HCT116 (cell line): Measurements from ENCODE around the gene ANO2. TPM values are rescaled to one million over a fixed set of nuclear protein-coding genes. Genes with fewer than 3 reads are reported as not detected.

Experiments used
- ATAC-seq: fragments of 200-7000 bp; cut with Tn5 transposase; 2 replicates; pipeline ENCODE4 v1.9.1; 2020; ENCODE audit warnings: mild to moderate bottlenecking, moderate library complexity
- BruUV-seq: library from RNA; stranded (reverse); fragments of 400-500 nt; replicated peaks from 2 replicates; lab custom pipeline; 2021; lab: Mats Ljungman, UMichigan
- CTCF ChIA-PET: fragments of 300-600 bp; sonication (Branson Sonifier 250); formaldehyde crosslinking; loops from one replicate; lab custom pipeline; 2021; ENCODE audit warnings: antibody characterized with exemption; lab: Charles Lee
- POLR2A ChIA-PET: fragments of 300-600, 350-600 bp; sonication (Branson Sonifier 250); formaldehyde crosslinking; loops from one replicate; lab custom pipeline; 2021; ENCODE audit warnings: antibody characterized with exemption; lab: Charles Lee
- RAD21 ChIA-PET, 2 experiments: fragments of 300-600 bp; sonication (Branson Sonifier 250); formaldehyde crosslinking; loops; one replicate each; lab custom pipeline; 2023; ENCODE audit warnings: low total read pairs in 2 of 2; ENCODE audit not compliant: uncharacterized antibody in 2 of 2, unreplicated experiment in 2 of 2, low non-redundant PET in 1 of 2; lab: Charles Lee
- DNase-seq: peaks from one replicate; pipeline ENCODE4 v3.0.0-alpha.2; 2010; ENCODE audit warnings: low read depth, low spot score
- H2AFZ ChIP-seq: fragments of 200-600 bp; shearing (Covaris generic), sonication (generic); 2 replicates; pipeline ENCODE4 v1.6.1; 2017; ENCODE audit warnings: low read depth, mixed run types, mixed read lengths, antibody characterized with exemption, low read length; ENCODE audit not compliant: poor library complexity, severe bottlenecking
- H3K27ac ChIP-seq: 2 replicates; pipeline ENCODE4 v1.5.1; 2012; ENCODE audit warnings: low read depth, low read length
- H3K27me3 ChIP-seq: fragments of 200-600 bp; sonication (generic); 2 replicates; pipeline ENCODE4 v1.6.1; 2016; ENCODE audit warnings: mixed run types, low read length, mixed read lengths; ENCODE audit not compliant: insufficient read depth
- H3K36me3 ChIP-seq, 2 experiments: fragments of 200-500 bp in 1 of 2; fragments of 200-600 bp in 1 of 2; sonication (Bioruptor generic) in 1 of 2; sonication (generic) in 1 of 2; 2 replicates each; pipeline versions ENCODE4 v1.5.1 to v1.6.1; 2014 to 2016; ENCODE audit warnings: low read length in 2 of 2, inconsistent platforms in 1 of 2, mixed read lengths in 1 of 2, mixed run types in 1 of 2; ENCODE audit not compliant: insufficient read depth in 2 of 2, control insufficient read depth in 1 of 2
- H3K4me1 ChIP-seq, 2 experiments: fragments of 200-600 bp in 1 of 2; sonication (generic) in 1 of 2; 2 replicates each; pipeline versions ENCODE4 v1.5.1 to v1.6.1; 2012 to 2017; ENCODE audit warnings: low read length in 2 of 2, inconsistent platforms in 1 of 2, mild to moderate bottlenecking in 1 of 2, mixed read lengths in 1 of 2, mixed run types in 1 of 2, moderate library complexity in 1 of 2; ENCODE audit not compliant: insufficient read depth in 2 of 2, control insufficient read depth in 1 of 2
- H3K4me2 ChIP-seq: fragments of 200-600 bp; sonication (generic); 2 replicates; pipeline ENCODE4 v1.6.1; 2017; ENCODE audit warnings: mixed run types, low read length, mixed read lengths
- H3K4me3 ChIP-seq, 2 experiments: fragments of 200-600 bp in 1 of 2; sonication (generic) in 1 of 2; replicated peaks in 1 of 2; 2 replicates each; pipeline ENCODE4 v1.5.1; 2011 to 2016; ENCODE audit warnings: low read length in 2 of 2, control low read depth in 1 of 2, low read depth in 1 of 2, mild to moderate bottlenecking in 1 of 2, mixed read lengths in 1 of 2, mixed run types in 1 of 2
- H3K79me2 ChIP-seq: fragments of 200-600 bp; sonication (generic); 2 replicates; pipeline ENCODE4 v1.6.1; 2017; ENCODE audit warnings: mild to moderate bottlenecking, mixed run types, low read length, moderate library complexity, mixed read lengths; ENCODE audit not compliant: insufficient read depth
- H3K9ac ChIP-seq: fragments of 200-600 bp; sonication (generic); 2 replicates; pipeline ENCODE4 v1.6.1; 2016; ENCODE audit warnings: low read length, mixed read lengths
- H3K9me2 ChIP-seq: fragments of 200-600 bp; sonication (generic), shearing (Covaris generic); 2 replicates; pipeline ENCODE4 v1.6.1; 2017; ENCODE audit warnings: mixed run types, mild to moderate bottlenecking, moderate library complexity; ENCODE audit not compliant: insufficient read depth
- H3K9me3 ChIP-seq, 2 experiments: fragments of 200-500 bp in 1 of 2; fragments of 200-600 bp in 1 of 2; sonication (Bioruptor generic) in 1 of 2; sonication (generic) in 1 of 2; 2 replicates each; pipeline ENCODE4 v1.6.1; 2014 to 2017; ENCODE audit warnings: low read length in 2 of 2, mixed read lengths in 2 of 2, inconsistent platforms in 1 of 2, low read depth in 1 of 2, mild to moderate bottlenecking in 1 of 2, mixed run types in 1 of 2, moderate library complexity in 1 of 2; ENCODE audit not compliant: control insufficient read depth in 1 of 2, insufficient read depth in 1 of 2
- H4K20me1 ChIP-seq: fragments of 200-600 bp; sonication (generic), shearing (Covaris generic); 2 replicates; pipeline ENCODE4 v1.6.1; 2017; ENCODE audit warnings: mixed run types, mild to moderate bottlenecking, moderate library complexity; ENCODE audit not compliant: insufficient read depth
- CBX3 ChIP-seq: IDR thresholded peaks from 2 replicates; pipeline ENCODE4 v1.6.1; 2012; ENCODE audit warnings: low read depth
- CTCF ChIP-seq, 3 experiments: fragments of 200-600 bp in 1 of 3; sonication (generic) in 1 of 3; IDR thresholded peaks in 2 of 3; conservative IDR thresholded peaks in 1 of 3; 2 replicates each; pipeline ENCODE4 v1.5.1; 2012 to 2017; ENCODE audit warnings: low read depth in 2 of 3, low read length in 2 of 3, antibody characterized with exemption in 1 of 3, borderline replicate concordance in 1 of 3, control low read depth in 1 of 3, mild to moderate bottlenecking in 1 of 3, mixed read lengths in 1 of 3, mixed run types in 1 of 3, moderate library complexity in 1 of 3; ENCODE audit not compliant: insufficient read depth in 1 of 3
- EGR1 ChIP-seq: IDR thresholded peaks from 2 replicates; pipeline ENCODE4 v1.6.1; 2012; ENCODE audit warnings: low read depth
- EZH2phosphoT487 ChIP-seq: fragments of 200-600 bp; IDR thresholded peaks from 2 replicates; pipeline ENCODE4 v1.6.1; 2018; ENCODE audit warnings: antibody characterized with exemption, borderline replicate concordance
- POLR2A ChIP-seq: IDR thresholded peaks from 2 replicates; pipeline ENCODE4 v1.7.0; 2011; ENCODE audit warnings: borderline replicate concordance; ENCODE audit not compliant: insufficient read depth, insufficient read length; ENCODE audit errors: extremely low read depth
- RAD21 ChIP-seq: IDR thresholded peaks from 2 replicates; pipeline ENCODE4 v1.6.1; 2012; ENCODE audit warnings: low read depth, mild to moderate bottlenecking
- ZFX ChIP-seq: fragments of 450-650 bp; IDR thresholded peaks from 2 replicates; pipeline ENCODE4 v1.6.1; 2017
- ZNF274 ChIP-seq: fragments of 200-500 bp; sonication (Bioruptor generic); IDR thresholded peaks from 2 replicates; pipeline ENCODE4 v1.6.1; 2014; ENCODE audit warnings: mild to moderate bottlenecking, low read depth, low read length, inconsistent platforms
- intact Hi-C: fragments of 100-400 bp; cut with micrococcal nuclease; formaldehyde crosslinking; loops from 2 replicates; pipeline ENCODE4 v1.10.0; 2022
- total RNA-seq: library from RNA; stranded (reverse); gene quantifications from one replicate; pipeline ENCODE4 v1.2.1, GENCODE V29; 2021; ENCODE audit not compliant: unreplicated experiment

Gene ANO2
- total RNA-seq, 1 experiment from 2014 or later = not detected

DNA sequence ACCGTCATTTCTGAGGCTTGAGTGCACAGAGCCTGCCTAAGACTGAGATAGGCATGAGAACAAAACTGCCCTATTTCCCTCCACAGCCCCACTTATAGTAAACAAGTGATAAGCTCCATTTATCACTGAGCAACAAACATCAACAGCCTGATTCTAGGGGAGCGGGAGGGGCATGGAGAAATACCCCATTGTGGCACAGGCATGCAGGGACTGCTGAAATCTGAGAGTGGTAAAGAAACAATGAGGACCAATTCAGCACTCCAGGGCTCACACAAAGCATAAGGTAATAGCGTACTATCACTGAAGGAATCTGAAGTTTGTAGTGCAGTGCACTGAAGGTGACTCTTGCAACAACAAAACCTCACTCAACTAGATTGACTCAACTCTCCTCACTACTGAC lies 186.7 kb downstream of the ANO2 start (continued):
- TF ChIP-seq EZH2phosphoT487 = no peak
- no peak for TF ChIP-seq ZNF274
- TF ChIP-seq CTCF (IDR thresholded peaks at IDR 0.05 in 2 of 3, conservative IDR thresholded peaks at IDR 0.05 in 1 of 3; ENCODE audit: borderline replicate concordance in 1 of 3, insufficient read depth in 1 of 3, low read depth in 2 of 3, low read length in 2 of 3) = no peak
- TF ChIP-seq POLR2A = no peak
- TF ChIP-seq CBX3 = no peak

DNA sequence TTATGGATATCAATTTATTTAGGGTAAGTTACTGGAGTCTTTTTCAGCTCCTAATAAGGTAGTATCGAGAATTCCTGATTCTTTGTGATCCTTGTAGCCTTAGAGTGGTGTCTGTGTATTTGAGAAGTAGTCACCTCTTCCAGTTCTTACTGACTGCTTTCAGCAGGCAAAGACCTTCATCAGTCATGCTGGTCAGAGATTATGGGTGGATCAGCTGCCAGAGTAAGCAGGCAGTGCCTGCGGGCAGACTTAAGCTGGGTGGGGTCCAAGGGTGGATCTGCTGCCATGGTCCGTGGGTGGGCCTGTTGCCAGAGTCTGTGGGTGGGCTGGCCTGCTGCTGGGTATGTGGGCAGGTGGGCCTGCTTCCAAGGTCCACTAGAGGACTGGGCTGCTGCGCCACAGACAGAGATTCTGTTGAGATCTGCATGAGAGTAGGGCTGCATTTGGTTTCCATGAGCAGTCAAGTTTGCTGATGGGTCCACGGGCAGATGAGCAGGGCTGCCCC lies 188.7 kb downstream of the ANO2 start:
- CTCF ChIA-PET = interaction anchor here (1.1 kb wide), 1 partner anchor 11 kb away, joined by 5 read pairs; no protein-coding TSS in a partner anchor
- ATAC-seq (no peak), DNase-seq (no peak)
- Histone ChIP-seq H3K4me3 (no peak overlapping the region), H3K9ac (no peak overlapping the region), H3K27me3 (peaks cover 18% of the 10 kb centered on the region; the same call in 1 of the 2 replicates), H3K9me3 (no peaks in the 10 kb centered on the region), H2AFZ (no peak overlapping the region), H3K36me3 (no peaks in the 10 kb centered on the region), H3K4me2 (no peak overlapping the region), H3K27ac (no peak overlapping the region), H3K79me2 (no peaks in the 10 kb centered on the region), H3K4me1 (no peaks in the 10 kb centered on the region), H4K20me1 (no peaks in the 10 kb centered on the region), H3K9me2 (no peaks in the 10 kb centered on the region)
- no TSS peak for BruUV-seq
- intact Hi-C loops = no loop called here
- TF ChIP-seq ZFX (no peak), EGR1 (no peak), RAD21 (no peak), CTCF (IDR thresholded peaks at IDR 0.05 in 2 of 3, conservative IDR thresholded peaks at IDR 0.05 in 1 of 3; ENCODE audit: borderline replicate concordance in 1 of 3, insufficient read depth in 1 of 3, low read depth in 2 of 3, low read length in 2 of 3) (no peak), POLR2A (no peak)
- RAD21 ChIA-PET = no interaction called here
- POLR2A ChIA-PET = no interaction called here
